GM23338 (cell line): ENCODE data around the gene PXT1. TPM values are rescaled to one million over a fixed set of nuclear protein-coding genes. Genes with fewer than 3 reads are reported as not detected.
A peak's percentile ranks its signal among the peaks of the same experiment; 100 is the strongest.

Experiments
- ATAC-seq: fragments of 200-7000 bp; cut with Tn5 transposase; 3 replicates; pipeline ENCODE4 v1.9.1; 2020
- DNase-seq: peaks from one replicate; pipeline ENCODE4 v3.0.0-alpha.2; 2015; ENCODE audit warnings: low spot score
- H2AFZ ChIP-seq: fragments of 200-600 bp; sonication (generic); 2 replicates; pipeline ENCODE4 v1.8.0; 2016; ENCODE audit warnings: antibody characterized with exemption, mild to moderate bottlenecking, moderate library complexity
- H3F3A ChIP-seq: fragments of 200-600 bp; sonication (generic); replicated peaks from 2 replicates; pipeline ENCODE4 v1.8.0; 2017; ENCODE audit warnings: antibody characterized with exemption, mixed run types, low read depth
- H3K27ac ChIP-seq: fragments of 200-600 bp; sonication (generic); 2 replicates; pipeline ENCODE4 v1.6.1; 2016; ENCODE audit warnings: low read depth
- H3K27me3 ChIP-seq: fragments of 200-600 bp; sonication (generic); 2 replicates; pipeline ENCODE4 v1.8.0; 2016; ENCODE audit warnings: mild to moderate bottlenecking, mixed run types, moderate library complexity; ENCODE audit not compliant: insufficient read depth
- H3K36me3 ChIP-seq: fragments of 200-600 bp; sonication (generic); 2 replicates; pipeline ENCODE4 v1.8.0; 2016; ENCODE audit warnings: mild to moderate bottlenecking; ENCODE audit not compliant: insufficient read depth
- H3K4me1 ChIP-seq: fragments of 200-600 bp; sonication (generic); 2 replicates; pipeline ENCODE4 v1.8.0; 2016; ENCODE audit warnings: mild to moderate bottlenecking, moderate library complexity; ENCODE audit not compliant: insufficient read depth
- H3K4me2 ChIP-seq: fragments of 200-600 bp; sonication (generic); 2 replicates; pipeline ENCODE4 v1.7.1; 2017; ENCODE audit warnings: mixed run types
- H3K4me3 ChIP-seq: fragments of 200-600 bp; sonication (generic); 2 replicates; pipeline ENCODE4 v1.6.1; 2016; ENCODE audit warnings: mixed run types
- H3K79me2 ChIP-seq: fragments of 200-600 bp; sonication (generic); replicated peaks from 2 replicates; pipeline ENCODE4 v1.8.0; 2017; ENCODE audit warnings: mild to moderate bottlenecking; ENCODE audit not compliant: insufficient read depth
- H3K9me2 ChIP-seq: fragments of 200-600 bp; sonication (generic); 2 replicates; pipeline ENCODE4 v1.8.0; 2017; ENCODE audit not compliant: insufficient read depth
- H4K20me1 ChIP-seq: fragments of 200-600 bp; sonication (generic); replicated peaks from 2 replicates; pipeline ENCODE4 v1.8.0; 2017; ENCODE audit warnings: mild to moderate bottlenecking; ENCODE audit not compliant: insufficient read depth
- H3K27ac Mint-ChIP-seq: 2 replicates; pipeline ENCODE4 v1.8.0; 2020; ENCODE audit warnings: inconsistent platforms, mild to moderate bottlenecking, moderate library complexity, mixed read lengths
- H3K27me3 Mint-ChIP-seq: 3 replicates; pipeline ENCODE4 v1.8.0; 2022; ENCODE audit warnings: low read depth, mild to moderate bottlenecking, moderate library complexity, mixed read lengths, inconsistent platforms; ENCODE audit not compliant: insufficient read depth, poor library complexity
- H3K36me3 Mint-ChIP-seq: 3 replicates; pipeline ENCODE4 v1.8.0; 2021; ENCODE audit warnings: low read depth, mild to moderate bottlenecking, inconsistent platforms, moderate library complexity, mixed read lengths
- H3K4me1 Mint-ChIP-seq: 3 replicates; pipeline ENCODE4 v1.8.0; 2020; ENCODE audit warnings: mild to moderate bottlenecking, inconsistent platforms, mixed read lengths
- H3K4me3 Mint-ChIP-seq: 3 replicates; pipeline ENCODE4 v1.8.0; 2021; ENCODE audit warnings: moderate library complexity, mild to moderate bottlenecking, inconsistent platforms, mixed read lengths
- H3K9me3 Mint-ChIP-seq: 3 replicates; pipeline ENCODE4 v1.8.0; 2020; ENCODE audit warnings: moderate library complexity, mild to moderate bottlenecking, inconsistent platforms, mixed read lengths
- CREB1 ChIP-seq: fragments of 250-450 bp; sonication (Bioruptor Pico); IDR thresholded peaks from 2 replicates; pipeline ENCODE4 v1.5.0; 2020; ENCODE audit warnings: low read depth, mild to moderate bottlenecking, moderate library complexity
- CTCF ChIP-seq, 2 experiments: fragments of 200-600 bp in 1 of 2; sonication (generic) in 1 of 2; conservative IDR thresholded peaks; 2 replicates each; pipeline versions ENCODE4 v1.5.1 to v1.6.1; 2016 to 2017; ENCODE audit warnings: antibody characterized with exemption in 2 of 2, low read depth in 2 of 2, mild to moderate bottlenecking in 2 of 2, moderate library complexity in 1 of 2
- REST ChIP-seq: IDR thresholded peaks from one replicate; pipeline ENCODE4 v1.6.1; 2018; ENCODE audit warnings: antibody characterized with exemption; ENCODE audit not compliant: unreplicated experiment
- STAT1 ChIP-seq: IDR thresholded peaks from one replicate; pipeline ENCODE4 v1.6.1; 2016; ENCODE audit warnings: antibody characterized with exemption; ENCODE audit not compliant: unreplicated experiment
- ZNF114 ChIP-seq: fragments of 250-450 bp; sonication (Bioruptor Pico); IDR thresholded peaks from 2 replicates; pipeline ENCODE4 v1.5.0; 2020; ENCODE audit warnings: mild to moderate bottlenecking, moderate library complexity
- polyA plus RNA-seq: library from polyadenylated mRNA; unstranded; fragments of >200 nt; fragmentation: Nextera tagmentation; extraction: Ambion mirVana; gene quantifications from 2 replicates; pipeline ENCODE4 v1.2.1, GENCODE V29; 2016
- small RNA-seq: library from RNA; depleted of rRNA; stranded (forward); fragments of <200 nt; gene quantifications from one replicate; pipeline ENCODE3, GENCODE V24; 2014; ENCODE audit warnings: low replicate concordance
- total RNA-seq: library from RNA; depleted of rRNA; stranded (reverse); fragments of >200 nt; shearing (Covaris generic); gene quantifications from 2 replicates; pipeline ENCODE4 v1.2.3, GENCODE V29; 2014; rRNA removed

PXT1 gene
- total and polyA plus RNA-seq, 2 experiments from 2014 or later, result 0.14 TPM; not detected in 1

GRCh38 chr6:36343109-36343680 is 99.5 kb downstream of the PXT1 start (continued):
- no peak for TF ChIP-seq REST

- H3K9me3 Mint-ChIP-seq, result no peaks in the 10 kb centered on the region
- Histone ChIP-seq H3K4me3 (peak overlapping the region; percentile 55), H3K9me2 (no peaks in the 10 kb centered on the region), H3K4me1 (no peaks in the 10 kb centered on the region; the same call in 1 of the 2 replicates), H3K36me3 (no peaks in the 10 kb centered on the region), H3K4me2 (peak overlapping the region; percentile 82), H3K27me3 (peaks cover 10% of the 10 kb centered on the region), H4K20me1 (no peaks in the 10 kb centered on the region), H3F3A (0 out of 2 replicates have a peak, but pooled peaks cover 5% of the 10 kb centered on the region), H3K79me2 (no peaks in the 10 kb centered on the region), H3K27ac (no peak overlapping the region), H2AFZ (peak overlapping the region; percentile 99)
- H3K27ac Mint-ChIP-seq, result no peak overlapping the region
- H3K27me3 Mint-ChIP-seq, result peaks cover 10% of the 10 kb centered on the region
- no peaks in the 10 kb centered on the region for H3K36me3 Mint-ChIP-seq
- TF ChIP-seq ZNF114 (CRISPR knock-in tag) (0 out of 2 replicates have a peak, but pooled peaks have one; percentile 60), CREB1 (peak; percentile 59), CTCF (conservative IDR thresholded peaks at IDR 0.05; ENCODE audit: low read depth in 2 of 2) (peak; percentile 89 to 99), STAT1 (no peak)
- H3K4me1 Mint-ChIP-seq, result peaks cover 8% of the 10 kb centered on the region
- H3K4me3 Mint-ChIP-seq, result peak overlapping the region; percentile 69
- peak; percentile 78 for DNase-seq
- peak; percentile 87 for ATAC-seq
Measured at GRCh38 chr6:36340618-36341454, 101.8 kb downstream of the PXT1 start.

Small RNAs within 50 kb of the gene (small RNA-seq; reads per million reads assigned to genes)
- gene RN7SL502P, result not detected

Other genes with a start within 250 kb of the PXT1 start
- 33.2 and 47.5 TPM in 2 replicates for gene BRPF3, start 246.1 kb downstream of the PXT1 start, total RNA-seq
- gene BRPF3, start 246.1 kb downstream of the PXT1 start, polyA plus RNA-seq, result 11.3 and 11.8 TPM in 2 replicates
- gene PNPLA1, start 172.8 kb downstream of the PXT1 start, total RNA-seq, result not detected in 2 replicates
- not detected in 2 replicates for gene PNPLA1, start 172.8 kb downstream of the PXT1 start, polyA plus RNA-seq
- not detected in 2 replicates for gene BNIP5, start 106.0 kb downstream of the PXT1 start, total RNA-seq
- not detected in 2 replicates for gene BNIP5, start 106.0 kb downstream of the PXT1 start, polyA plus RNA-seq
- gene ETV7, start 55.2 kb downstream of the PXT1 start, total RNA-seq, result 0.19 and 1.2 TPM in 2 replicates
- 0.47 and 0.78 TPM in 2 replicates for gene ETV7, start 55.2 kb downstream of the PXT1 start, polyA plus RNA-seq
- 25.0 and 35.1 TPM in 2 replicates for gene KCTD20, start 146 bp upstream of the PXT1 start, total RNA-seq
- gene KCTD20, start 146 bp upstream of the PXT1 start, polyA plus RNA-seq, result 7.1 and 7.4 TPM in 2 replicates
- 15.2 and 17.4 TPM in 2 replicates for gene STK38, start 104.6 kb upstream of the PXT1 start, total RNA-seq
- gene STK38, start 104.6 kb upstream of the PXT1 start, polyA plus RNA-seq, result 9.0 and 10.8 TPM in 2 replicates
- 254 and 436 TPM in 2 replicates for gene SRSF3, start 151.5 kb upstream of the PXT1 start, total RNA-seq
- 585 and 655 TPM in 2 replicates for gene SRSF3, start 151.5 kb upstream of the PXT1 start, polyA plus RNA-seq
- 44.4 and 45.6 TPM in 2 replicates for gene CDKN1A, start 235.9 kb upstream of the PXT1 start, total RNA-seq
- gene CDKN1A, start 235.9 kb upstream of the PXT1 start, polyA plus RNA-seq, result 31.5 and 34.0 TPM in 2 replicates